MM.1S (cell line): ENCODE results near the gene HNRNPA3.

Source experiments
- CTCF ChIP-seq: fragments of 300-600 bp; sonication (generic); IDR thresholded peaks from 2 replicates; pipeline ENCODE4 v1.5.1; 2016; ENCODE audit warnings: antibody characterized with exemption, low read length, mixed read lengths
- EZH2 ChIP-seq: fragments of 300-600 bp; sonication (generic); optimal IDR thresholded peaks from 2 replicates; pipeline ENCODE3; 2017; ENCODE audit warnings: low read depth, mild to moderate bottlenecking, antibody characterized with exemption, low read length, mixed read lengths

DNA sequence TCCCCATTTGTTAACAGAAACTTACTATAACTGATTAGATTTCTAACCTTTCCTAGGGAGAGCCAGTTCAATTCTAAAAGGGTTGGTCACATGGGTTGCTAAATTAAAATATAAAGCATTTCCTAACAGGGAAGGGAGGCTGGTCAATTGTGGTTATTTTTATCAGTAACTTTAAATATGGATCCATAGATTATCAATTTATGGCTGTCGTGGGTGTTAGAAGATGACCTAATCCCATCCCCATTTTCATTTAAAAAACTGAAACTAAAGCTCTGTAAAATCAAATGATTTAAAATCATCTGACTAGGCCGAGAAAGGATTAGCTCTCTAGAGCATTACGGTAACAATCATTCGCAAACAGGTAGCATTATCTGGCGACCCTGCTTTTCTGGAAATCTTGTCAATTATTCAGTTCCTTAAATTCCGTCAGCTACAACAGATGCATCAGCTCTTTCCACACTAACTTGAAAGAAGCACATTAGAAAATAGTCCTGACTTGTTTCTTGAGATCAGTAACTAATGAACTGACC is 953 bp upstream of the HNRNPA3 start:
- no peak for TF ChIP-seq CTCF
- TF ChIP-seq EZH2 = no peak
